HEK293 (cell line): ENCODE measurements around the gene MPEG1.

Source experiments
- CTCF ChIA-PET: fragments of 350-600 bp; formaldehyde crosslinking; extraction: SDS; loops from one replicate; lab custom pipeline; 2021; ENCODE audit warnings: antibody characterized with exemption; lab: Yijun Ruan, JAX
- POLR2A ChIA-PET: fragments of 300-600 bp; formaldehyde crosslinking; extraction: SDS; loops from one replicate; lab custom pipeline; 2020; ENCODE audit warnings: antibody characterized with exemption, inconsistent platforms; lab: Yijun Ruan, JAX
- H3K27ac ChIP-seq: fragments of 200-500 bp; sonication (Bioruptor generic); 2 replicates; pipeline ENCODE4 v1.5.1; 2014; ENCODE audit warnings: low read depth, low read length, control low read depth, inconsistent platforms; ENCODE audit errors: extremely low read depth
- H3K36me3 ChIP-seq, 2 experiments: fragments of 200-500 bp in 1 of 2; sonication (Bioruptor generic) in 1 of 2; 1 replicate in 1 of 2; 2 replicates in 1 of 2; pipeline ENCODE4 v1.5.1; 2014 to 2017; ENCODE audit warnings: inconsistent platforms in 2 of 2, low read length in 2 of 2; ENCODE audit not compliant: control insufficient read depth in 2 of 2, insufficient read depth in 1 of 2
- H3K4me1 ChIP-seq: fragments of 200-500 bp; sonication (Bioruptor generic); 2 replicates; pipeline ENCODE4 v1.5.1; 2014; ENCODE audit warnings: mild to moderate bottlenecking, low read length, inconsistent platforms; ENCODE audit not compliant: control insufficient read depth, insufficient read depth
- H3K4me3 ChIP-seq: 2 replicates; pipeline ENCODE4 v1.5.1; 2011; ENCODE audit warnings: low read depth, mild to moderate bottlenecking, control low read depth, low read length, moderate library complexity
- H3K9me3 ChIP-seq: fragments of 200-500 bp; sonication (Bioruptor generic); 2 replicates; pipeline ENCODE4 v1.5.1; 2014; ENCODE audit warnings: low read depth, low read length, inconsistent platforms; ENCODE audit not compliant: control insufficient read depth, insufficient read depth
- EGR2 ChIP-seq: fragments of 450-650 bp; formaldehyde crosslinking; IDR thresholded peaks from 2 replicates; pipeline ENCODE4 v1.5.1; 2016; ENCODE audit warnings: low read depth, missing biosample characterization, missing genetic modification characterization
- GLIS1 ChIP-seq: fragments of 450-650 bp; formaldehyde crosslinking; IDR thresholded peaks from 2 replicates; pipeline ENCODE4 v1.5.1; 2016; ENCODE audit warnings: missing biosample characterization, missing genetic modification characterization
- MYNN ChIP-seq: fragments of 450-650 bp; formaldehyde crosslinking; IDR thresholded peaks from 2 replicates; pipeline ENCODE4 v1.5.1; 2016; ENCODE audit warnings: missing biosample characterization, missing genetic modification characterization, borderline replicate concordance
- RBAK ChIP-seq: fragments of 450-650 bp; formaldehyde crosslinking; IDR thresholded peaks from 2 replicates; pipeline ENCODE4 v1.5.1; 2016; ENCODE audit warnings: missing biosample characterization, missing genetic modification characterization
- SCRT2 ChIP-seq: fragments of 450-650 bp; formaldehyde crosslinking; IDR thresholded peaks from 2 replicates; pipeline ENCODE4 v1.5.1; 2016; ENCODE audit warnings: missing biosample characterization, missing genetic modification characterization
- ZBTB44 ChIP-seq: fragments of 450-650 bp; IDR thresholded peaks from 2 replicates; pipeline ENCODE4 v1.5.1; 2018; ENCODE audit warnings: missing biosample characterization, mild to moderate bottlenecking, missing genetic modification characterization
- ZBTB8A ChIP-seq: fragments of 450-650 bp; formaldehyde crosslinking; IDR thresholded peaks from 2 replicates; pipeline ENCODE4 v1.5.1; 2016; ENCODE audit warnings: missing biosample characterization, missing genetic modification characterization
- ZFHX2 ChIP-seq: fragments of 450-650 bp; formaldehyde crosslinking; conservative IDR thresholded peaks from 2 replicates; pipeline ENCODE4 v1.5.1; 2016; ENCODE audit warnings: missing biosample characterization, missing genetic modification characterization
- ZNF146 ChIP-seq: fragments of 450-650 bp; formaldehyde crosslinking; IDR thresholded peaks from 2 replicates; pipeline ENCODE4 v1.5.1; 2016; ENCODE audit warnings: missing biosample characterization, missing genetic modification characterization
- ZNF155 ChIP-seq: fragments of 450-650 bp; formaldehyde crosslinking; IDR thresholded peaks from 2 replicates; pipeline ENCODE4 v1.5.1; 2016; ENCODE audit warnings: missing biosample characterization, missing genetic modification characterization
- ZNF174 ChIP-seq: fragments of 450-650 bp; formaldehyde crosslinking; IDR thresholded peaks from 2 replicates; pipeline ENCODE4 v1.5.0; 2017; ENCODE audit warnings: missing biosample characterization, mild to moderate bottlenecking, missing genetic modification characterization
- ZNF223 ChIP-seq: fragments of 450-650 bp; formaldehyde crosslinking; IDR thresholded peaks from 2 replicates; pipeline ENCODE4 v1.5.1; 2016; ENCODE audit warnings: missing biosample characterization, missing genetic modification characterization
- ZNF324 ChIP-seq: fragments of 450-650 bp; formaldehyde crosslinking; IDR thresholded peaks from 2 replicates; pipeline ENCODE4 v1.5.1; 2016; ENCODE audit warnings: missing biosample characterization, missing genetic modification characterization
- ZNF449 ChIP-seq: fragments of 450-650 bp; formaldehyde crosslinking; IDR thresholded peaks from 2 replicates; pipeline ENCODE4 v1.5.1; 2017; ENCODE audit warnings: missing biosample characterization, mild to moderate bottlenecking, missing genetic modification characterization, moderate library complexity
- ZNF48 ChIP-seq: fragments of 450-650 bp; formaldehyde crosslinking; IDR thresholded peaks from 2 replicates; pipeline ENCODE4 v1.5.1; 2016; ENCODE audit warnings: missing biosample characterization, missing genetic modification characterization
- ZNF514 ChIP-seq: fragments of 450-650 bp; formaldehyde crosslinking; IDR thresholded peaks from 2 replicates; pipeline ENCODE4 v1.5.1; 2016; ENCODE audit warnings: missing biosample characterization, missing genetic modification characterization
- ZNF555 ChIP-seq: fragments of 450-650 bp; formaldehyde crosslinking; conservative IDR thresholded peaks from 2 replicates; pipeline ENCODE4 v1.5.1; 2017; ENCODE audit warnings: missing biosample characterization, mild to moderate bottlenecking, missing genetic modification characterization, inconsistent platforms
- ZNF561 ChIP-seq: fragments of 450-650 bp; IDR thresholded peaks from 2 replicates; pipeline ENCODE4 v1.5.1; 2018; ENCODE audit warnings: missing biosample characterization, missing genetic modification characterization, borderline replicate concordance
- ZNF596 ChIP-seq: fragments of 450-650 bp; IDR thresholded peaks from 2 replicates; pipeline ENCODE4 v1.5.0; 2018; ENCODE audit warnings: missing biosample characterization, mild to moderate bottlenecking, missing genetic modification characterization, moderate library complexity
- ZNF664 ChIP-seq: fragments of 450-650 bp; formaldehyde crosslinking; IDR thresholded peaks from 2 replicates; pipeline ENCODE4 v1.5.1; 2016; ENCODE audit warnings: missing biosample characterization, missing genetic modification characterization
- ZNF701 ChIP-seq: fragments of 450-650 bp; formaldehyde crosslinking; IDR thresholded peaks from 2 replicates; pipeline ENCODE4 v1.5.1; 2016; ENCODE audit warnings: missing biosample characterization, missing genetic modification characterization
- ZNF830 ChIP-seq: fragments of 450-650 bp; IDR thresholded peaks from 2 replicates; pipeline ENCODE4 v1.5.0; 2018; ENCODE audit warnings: missing biosample characterization, missing genetic modification characterization, low read depth, mild to moderate bottlenecking, moderate library complexity
- ZNF843 ChIP-seq: fragments of 450-650 bp; formaldehyde crosslinking; IDR thresholded peaks from 2 replicates; pipeline ENCODE4 v1.5.1; 2016; ENCODE audit warnings: missing biosample characterization, missing genetic modification characterization
- TF ChIP-seq, protein P1 (sequence below): fragments of 450-650 bp; formaldehyde crosslinking; IDR thresholded peaks from 2 replicates; pipeline ENCODE4 v1.5.1; 2016; ENCODE audit warnings: missing biosample characterization, missing genetic modification characterization
- TF ChIP-seq, protein P2 (sequence below): fragments of 450-650 bp; formaldehyde crosslinking; IDR thresholded peaks from 2 replicates; pipeline ENCODE4 v1.5.1; 2016; ENCODE audit warnings: missing biosample characterization, missing genetic modification characterization
- TF ChIP-seq, protein P3 (sequence below): fragments of 450-650 bp; formaldehyde crosslinking; IDR thresholded peaks from 2 replicates; pipeline ENCODE4 v1.5.1; 2016; ENCODE audit warnings: missing biosample characterization, missing genetic modification characterization

The MPEG1 gene

DNA sequence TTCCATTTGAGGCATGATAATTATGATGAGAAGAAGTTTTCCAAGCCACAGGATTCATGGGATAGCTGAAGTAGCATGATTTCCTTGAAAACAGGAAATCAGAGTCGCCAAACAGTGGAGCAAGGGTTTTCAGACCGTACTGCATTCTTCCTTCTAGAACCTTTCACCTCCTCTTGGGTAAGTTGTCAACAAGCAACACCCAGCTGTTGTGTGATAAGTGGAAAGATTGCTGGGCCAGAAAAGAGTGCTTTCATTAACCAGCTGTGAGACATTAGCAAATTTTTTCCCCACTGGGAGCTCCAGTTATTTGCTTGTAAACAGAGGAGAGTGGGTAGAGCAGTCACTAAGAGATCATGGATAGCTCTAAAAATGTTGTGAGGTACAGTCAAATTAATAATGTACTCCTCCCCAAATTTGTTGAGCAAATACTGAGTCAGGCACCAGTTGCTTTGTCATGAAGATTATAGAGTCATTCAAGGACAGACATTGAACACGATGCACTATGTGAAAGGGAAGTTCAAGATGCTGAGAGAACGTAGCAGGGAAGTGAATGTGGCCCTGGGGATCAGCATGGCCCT lies 11.7 kb upstream of the MPEG1 start:
- Histone ChIP-seq H3K27ac (no peak overlapping the region), H3K4me3 (no peak overlapping the region), H3K36me3 (no peaks in the 10 kb centered on the region), H3K4me1 (no peaks in the 10 kb centered on the region), H3K9me3 (no peaks in the 10 kb centered on the region)
- CTCF ChIA-PET = interaction anchor here (1.4 to 1.5 kb wide), 2 partner anchors 14 to 38 kb away, joined by 3 read pairs; no protein-coding TSS in a partner anchor
- TF ChIP-seq ZFHX2 (tag by site-specific recombination) (no peak), ZNF830 (tag by site-specific recombination) (no peak), RBAK (tag by site-specific recombination) (no peak), ZBTB44 (tag by site-specific recombination) (no peak)
- POLR2A ChIA-PET = no interaction called here

- TF ChIP-seq, protein P1, sequence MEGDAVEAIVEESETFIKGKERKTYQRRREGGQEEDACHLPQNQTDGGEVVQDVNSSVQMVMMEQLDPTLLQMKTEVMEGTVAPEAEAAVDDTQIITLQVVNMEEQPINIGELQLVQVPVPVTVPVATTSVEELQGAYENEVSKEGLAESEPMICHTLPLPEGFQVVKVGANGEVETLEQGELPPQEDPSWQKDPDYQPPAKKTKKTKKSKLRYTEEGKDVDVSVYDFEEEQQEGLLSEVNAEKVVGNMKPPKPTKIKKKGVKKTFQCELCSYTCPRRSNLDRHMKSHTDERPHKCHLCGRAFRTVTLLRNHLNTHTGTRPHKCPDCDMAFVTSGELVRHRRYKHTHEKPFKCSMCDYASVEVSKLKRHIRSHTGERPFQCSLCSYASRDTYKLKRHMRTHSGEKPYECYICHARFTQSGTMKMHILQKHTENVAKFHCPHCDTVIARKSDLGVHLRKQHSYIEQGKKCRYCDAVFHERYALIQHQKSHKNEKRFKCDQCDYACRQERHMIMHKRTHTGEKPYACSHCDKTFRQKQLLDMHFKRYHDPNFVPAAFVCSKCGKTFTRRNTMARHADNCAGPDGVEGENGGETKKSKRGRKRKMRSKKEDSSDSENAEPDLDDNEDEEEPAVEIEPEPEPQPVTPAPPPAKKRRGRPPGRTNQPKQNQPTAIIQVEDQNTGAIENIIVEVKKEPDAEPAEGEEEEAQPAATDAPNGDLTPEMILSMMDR (tag by site-specific recombination) = no peak
- TF ChIP-seq SCRT2 (no peak), ZNF664 (tag by site-specific recombination) (no peak), ZNF561 (no peak), ZNF324 (no peak), ZBTB8A (tag by site-specific recombination) (no peak), ZNF48 (no peak), ZNF146 (tag by site-specific recombination) (no peak), ZNF843 (tag by site-specific recombination) (no peak), GLIS1 (tag by site-specific recombination) (no peak), ZNF555 (tag by site-specific recombination) (no peak), ZNF701 (no peak)
- H3K9me3 ChIP-seq = no peaks in the 10 kb centered on the region
- ChIA-PET POLR2A (no interaction called here), CTCF (interaction anchor here (1.4 to 1.5 kb wide), 2 partner anchors 13 to 37 kb away, joined by 3 read pairs; no protein-coding TSS in a partner anchor)
- H3K4me3 ChIP-seq = no peak overlapping the region
- H3K36me3 ChIP-seq = no peaks in the 10 kb centered on the region
- H3K27ac ChIP-seq = no peak overlapping the region
- no peaks in the 10 kb centered on the region for H3K4me1 ChIP-seq
These were observed 10.9 kb upstream of the MPEG1 start for GRCh38 chr11:59223611-59224010.

- no peak overlapping the region for H3K27ac ChIP-seq
- CTCF ChIA-PET = interaction anchor here (1.5 kb wide), 1 partner anchor 37 kb away, joined by 3 read pairs; no protein-coding TSS in a partner anchor
- H3K4me1 ChIP-seq = no peaks in the 10 kb centered on the region
- POLR2A ChIA-PET = no interaction called here
- no peaks in the 10 kb centered on the region for H3K36me3 ChIP-seq
- H3K9me3 ChIP-seq = no peaks in the 10 kb centered on the region
- H3K4me3 ChIP-seq = no peak overlapping the region
- TF ChIP-seq ZNF223 (tag by site-specific recombination) (no peak), ZNF596 (no peak), ZNF449 (tag by site-specific recombination) (no peak), ZNF701 (no peak), ZNF514 (tag by site-specific recombination) (no peak), ZNF174 (tag by site-specific recombination) (no peak), MYNN (tag by site-specific recombination) (no peak), ZNF155 (tag by site-specific recombination) (no peak), EGR2 (tag by site-specific recombination) (no peak)
- TF ChIP-seq, protein P2, sequence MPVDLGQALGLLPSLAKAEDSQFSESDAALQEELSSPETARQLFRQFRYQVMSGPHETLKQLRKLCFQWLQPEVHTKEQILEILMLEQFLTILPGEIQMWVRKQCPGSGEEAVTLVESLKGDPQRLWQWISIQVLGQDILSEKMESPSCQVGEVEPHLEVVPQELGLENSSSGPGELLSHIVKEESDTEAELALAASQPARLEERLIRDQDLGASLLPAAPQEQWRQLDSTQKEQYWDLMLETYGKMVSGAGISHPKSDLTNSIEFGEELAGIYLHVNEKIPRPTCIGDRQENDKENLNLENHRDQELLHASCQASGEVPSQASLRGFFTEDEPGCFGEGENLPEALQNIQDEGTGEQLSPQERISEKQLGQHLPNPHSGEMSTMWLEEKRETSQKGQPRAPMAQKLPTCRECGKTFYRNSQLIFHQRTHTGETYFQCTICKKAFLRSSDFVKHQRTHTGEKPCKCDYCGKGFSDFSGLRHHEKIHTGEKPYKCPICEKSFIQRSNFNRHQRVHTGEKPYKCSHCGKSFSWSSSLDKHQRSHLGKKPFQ = no peak
- TF ChIP-seq, protein P3, sequence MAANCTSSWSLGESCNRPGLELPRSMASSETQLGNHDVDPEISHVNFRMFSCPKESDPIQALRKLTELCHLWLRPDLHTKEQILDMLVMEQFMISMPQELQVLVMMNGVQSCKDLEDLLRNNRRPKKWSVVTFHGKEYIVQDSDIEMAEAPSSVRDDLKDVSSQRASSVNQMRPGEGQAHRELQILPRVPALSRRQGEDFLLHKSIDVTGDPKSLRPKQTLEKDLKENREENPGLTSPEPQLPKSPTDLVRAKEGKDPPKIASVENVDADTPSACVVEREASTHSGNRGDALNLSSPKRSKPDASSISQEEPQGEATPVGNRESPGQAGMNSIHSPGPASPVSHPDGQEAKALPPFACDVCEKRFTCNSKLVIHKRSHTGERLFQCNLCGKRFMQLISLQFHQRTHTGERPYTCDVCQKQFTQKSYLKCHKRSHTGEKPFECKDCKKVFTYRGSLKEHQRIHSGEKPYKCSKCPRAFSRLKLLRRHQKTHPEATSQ (tag by site-specific recombination) = no peak
These were observed 10.4 kb upstream of the MPEG1 start for GRCh38 chr11:59223177-59223576.
